K562 (cell line): ENCODE measurements around the gene LAMA2. TPM values are rescaled to one million over a fixed set of nuclear protein-coding genes. Genes with fewer than 3 reads are reported as not detected.

Source experiments
- ATAC-seq: fragments of 200-7000 bp; cut with Tn5 transposase; 3 replicates; pipeline ENCODE4 v1.9.1; 2020; ENCODE audit warnings: moderate library complexity
- BruUV-seq: library from RNA; stranded (reverse); fragments of 400-500 nt; replicated peaks from 2 replicates; lab custom pipeline; 2021; lab: Mats Ljungman, UMichigan
- CTCF ChIA-PET: fragments of 300-600 bp; formaldehyde crosslinking; extraction: SDS; loops from one replicate; lab custom pipeline; 2021; ENCODE audit warnings: low intra/inter-chr PET ratio; lab: Yijun Ruan, JAX
- POLR2A ChIA-PET: fragments of 300-600, 350-650 bp; sonication (Branson Sonifier 250); formaldehyde crosslinking; extraction: SDS; loops from one replicate; lab custom pipeline; 2021; ENCODE audit warnings: antibody characterized with exemption, inconsistent platforms; lab: Yijun Ruan, JAX
- DNase-seq, 4 experiments: peaks; one replicate each; pipeline versions ENCODE4 v3.0.0 to v3.0.0-alpha.2; 2011 to 2018; ENCODE audit warnings: low spot score in 3 of 4, mixed read lengths in 3 of 4; ENCODE audit errors: extremely low read depth in 1 of 4
- FAIRE-seq: peaks from 2 replicates; lab custom pipeline; 2011; peaks lifted over from hg19 to GRCh38; lab: Jason Lieb, UNC
- H2AFZ ChIP-seq: 2 replicates; pipeline ENCODE4 v1.6.0; 2011; ENCODE audit warnings: low read depth, low read length, control low read depth, inconsistent platforms
- H3K27ac ChIP-seq: fragments of 200-600 bp; 3 replicates; pipeline ENCODE4 v1.8.0; 2011; ENCODE audit warnings: low read depth, mild to moderate bottlenecking, control low read depth, inconsistent platforms, low read length, moderate library complexity, mixed read lengths; ENCODE audit errors: extremely low read depth
- H3K27me3 ChIP-seq, 2 experiments: fragments of 300-600 bp in 1 of 2; 2 replicates in 1 of 2; 3 replicates in 1 of 2; pipeline versions ENCODE4 v1.6.0 to v1.8.0; 2011; ENCODE audit warnings: inconsistent platforms in 2 of 2, low read length in 2 of 2, mild to moderate bottlenecking in 1 of 2, mixed read lengths in 1 of 2, moderate library complexity in 1 of 2; ENCODE audit not compliant: control insufficient read depth in 2 of 2, insufficient read depth in 2 of 2
- H3K36me3 ChIP-seq: fragments of 300-600 bp; 3 replicates; pipeline ENCODE4 v1.8.0; 2011; ENCODE audit warnings: mild to moderate bottlenecking, low read length, inconsistent platforms; ENCODE audit not compliant: control insufficient read depth, insufficient read depth
- H3K4me1 ChIP-seq, 2 experiments: fragments of 200-600 bp in 1 of 2; replicated peaks in 1 of 2; 2 replicates in 1 of 2; 3 replicates in 1 of 2; pipeline versions ENCODE4 v1.5.1 to v1.8.0; 2011; ENCODE audit warnings: inconsistent platforms in 2 of 2, low read length in 2 of 2, mild to moderate bottlenecking in 1 of 2, mixed read lengths in 1 of 2, moderate library complexity in 1 of 2; ENCODE audit not compliant: control insufficient read depth in 2 of 2, insufficient read depth in 2 of 2
- H3K4me2 ChIP-seq: 2 replicates; pipeline ENCODE4 v1.6.1; 2011; ENCODE audit warnings: low read length, control low read depth, inconsistent platforms, mixed read lengths; ENCODE audit not compliant: insufficient read depth
- H3K4me3 ChIP-seq: fragments of 200-600 bp; sonication (generic), shearing (Covaris generic); 2 replicates; pipeline ENCODE4 v1.5.1; 2016; ENCODE audit warnings: control low read depth, inconsistent platforms
- H3K79me2 ChIP-seq: fragments of 200-600 bp; 3 replicates; pipeline ENCODE4 v1.8.0; 2011; ENCODE audit warnings: low read length, inconsistent platforms; ENCODE audit not compliant: control insufficient read depth, insufficient read depth
- H3K9ac ChIP-seq, 2 experiments: 2 replicates each; pipeline versions ENCODE4 v1.6.0 to v1.6.1; 2011; ENCODE audit warnings: low read depth in 2 of 2, low read length in 2 of 2, control low read depth in 1 of 2, inconsistent platforms in 1 of 2, mild to moderate bottlenecking in 1 of 2, mixed read lengths in 1 of 2; ENCODE audit not compliant: insufficient read depth in 1 of 2
- H3K9me1 ChIP-seq: one replicate; pipeline ENCODE4 v1.6.0; 2011; ENCODE audit warnings: inconsistent platforms, mild to moderate bottlenecking, low read length, moderate library complexity; ENCODE audit not compliant: control insufficient read depth, insufficient read depth
- H3K9me3 ChIP-seq: replicated peaks from 2 replicates; pipeline ENCODE4 v1.5.1; 2011; ENCODE audit warnings: low read depth, low read length, inconsistent platforms; ENCODE audit not compliant: control insufficient read depth, insufficient read depth
- H4K20me1 ChIP-seq: replicated peaks from 2 replicates; pipeline ENCODE4 v1.6.1; 2011; ENCODE audit warnings: low read length, inconsistent platforms, mixed read lengths; ENCODE audit not compliant: control insufficient read depth, insufficient read depth
- CREM ChIP-seq: IDR thresholded peaks from 2 replicates; pipeline ENCODE4 v1.6.1; 2014; ENCODE audit warnings: antibody characterized with exemption, low read depth
- CTCF ChIP-seq, 3 experiments: IDR thresholded peaks in 2 of 3; conservative IDR thresholded peaks in 1 of 3; 2 replicates each; pipeline ENCODE4 v1.5.1; 2011 to 2012; ENCODE audit warnings: low read length in 3 of 3, mild to moderate bottlenecking in 3 of 3, control low read depth in 2 of 3, improper control_type of control experiment in 1 of 3, inconsistent platforms in 1 of 3, low read depth in 1 of 3, mixed read lengths in 1 of 3, moderate library complexity in 1 of 3; ENCODE audit not compliant: insufficient read depth in 2 of 3
- NCOR1 ChIP-seq: fragments of 450-650 bp; IDR thresholded peaks from 2 replicates; pipeline ENCODE4 v1.6.1; 2016; ENCODE audit warnings: mild to moderate bottlenecking, moderate library complexity
- RBM25 ChIP-seq: fragments of 200-400 bp; formaldehyde crosslinking; IDR thresholded peaks from 2 replicates; pipeline ENCODE4 v1.6.1; 2018; ENCODE audit warnings: low read length, low read depth, moderate library complexity; ENCODE audit not compliant: severe bottlenecking
- SOX6 ChIP-seq: fragments of 450-650 bp; IDR thresholded peaks from 2 replicates; pipeline ENCODE4 v1.6.1; 2014; ENCODE audit warnings: mild to moderate bottlenecking
- STAT5A ChIP-seq: IDR thresholded peaks from 2 replicates; pipeline ENCODE4 v1.6.1; 2012; ENCODE audit warnings: low read length, inconsistent platforms, borderline replicate concordance
- ZNF41 ChIP-seq: fragments of 250-450 bp; sonication (Bioruptor Pico); conservative IDR thresholded peaks from 2 replicates; pipeline ENCODE4 v1.4.0; 2020; ENCODE audit warnings: mild to moderate bottlenecking
- WGBS: fragments of 100-300 bp; shearing (Covaris generic); methylation state at CpG from one replicate; pipeline ENCODE4 v1.1.6; 2016; ENCODE audit warnings: low coverage, mixed read lengths; ENCODE audit not compliant: insufficient coverage; ENCODE audit errors: missing lambda C conversion rate; 5-methylcytosine and 5-hydroxymethylcytosine counted together
- in situ Hi-C: fragments of 300-500 bp; cut with MboI; formaldehyde crosslinking; loops from 4 replicates; pipeline ENCODE4 v1.15.0; 2018; ENCODE audit warnings: inconsistent platforms, mixed read lengths
- intact Hi-C: fragments of 100-400 bp; cut with micrococcal nuclease; formaldehyde crosslinking; loops from 2 replicates; pipeline ENCODE4 v1.14.2; 2022
- polyA plus RNA-seq, 8 experiments: library from polyadenylated mRNA; depleted of rRNA in 4 of 8; stranded (reverse) in 5 of 8; unstranded in 3 of 8; fragments of >200 nt; fragmentation: Nextera tagmentation in 2 of 8; fragmentation: Illumina TruSeq in 1 of 8; extraction: Ambion mirVana in 2 of 8; extraction: Trizol in 1 of 8; gene quantifications; 2 replicates each; pipeline versions ENCODE4 v1.2.1 to v1.2.3, GENCODE V29; 2011 to 2014; ENCODE audit warnings: inconsistent platforms in 1 of 8, missing spikeins in 1 of 8
- total RNA-seq, 7 experiments: library from RNA; depleted of rRNA in 6 of 7; stranded (reverse); fragments of >200 nt in 6 of 7; fragmentation: Illumina TruSeq in 2 of 7; extraction: Trizol in 2 of 7; gene quantifications; 2 replicates each; pipeline versions ENCODE4 v1.2.1 to v1.2.3, GENCODE V29; 2011 to 2021; ENCODE audit warnings: low replicate concordance in 1 of 7

LAMA2 gene
- total and polyA plus RNA-seq, 9 of the 15 experiments (the other 6 are each of a cell fraction or from before 2014, with no cell fraction given) = 0.04 to 1.5 (median 0.36) TPM

GRCh38 chr6:129507846-129508245 lies 624.9 kb downstream of the LAMA2 start (continued):
- peak; percentile 65; the same call in 1 of the 2 replicates for TF ChIP-seq STAT5A
- TF ChIP-seq CREM = 0 out of 2 replicates have a peak, but pooled peaks have one; percentile 32
- TF ChIP-seq NCOR1 = peak; percentile 82
- TF ChIP-seq, all 486 proteins: peak for 46

- H4K20me1 ChIP-seq = no peaks in the 10 kb centered on the region
- no peak overlapping the region for H3K27ac ChIP-seq
- no peaks in the 10 kb centered on the region for H3K9me1 ChIP-seq
- ChIA-PET POLR2A (interaction anchor here (0.6 kb wide), 1 partner anchor 11 kb away, joined by 3 read pairs; no protein-coding TSS in a partner anchor), CTCF (no interaction called here)
- no peak for ATAC-seq
- no TSS peak for BruUV-seq
- H3K4me2 ChIP-seq = no peak overlapping the region
- H3K9me3 ChIP-seq = no peaks in the 10 kb centered on the region
- peak; percentile 39 for TF ChIP-seq RBM25
- TF ChIP-seq SOX6 = peak; percentile 45; the same call in 1 of the 2 replicates
- no peak for TF ChIP-seq ZNF41 (CRISPR knock-in tag)
- TF ChIP-seq CTCF (IDR thresholded peaks at IDR 0.05 in 2 of 3, conservative IDR thresholded peaks at IDR 0.05 in 1 of 3; ENCODE audit: insufficient read depth in 2 of 3, low read depth in 1 of 3, low read length in 3 of 3) = no peak
- in situ Hi-C loops (loop anchor here (10.0 kb wide), 1 partner anchor 256 kb away; no protein-coding TSS in a partner anchor), intact Hi-C loops (no loop called here)
- no peaks in the 10 kb centered on the region for H3K36me3 ChIP-seq
- H3K27me3 ChIP-seq = no peaks in the 10 kb centered on the region
- WGBS = 23% methylated on average over 4 of the region's 4 CpGs
- no peaks in the 10 kb centered on the region for H3K79me2 ChIP-seq
- FAIRE-seq = no peak
- H3K4me3 ChIP-seq = no peak overlapping the region
- no peak overlapping the region for H3K9ac ChIP-seq
- DNase-seq = no peak
- H3K4me1 ChIP-seq = peaks cover 3 to 17% of the 10 kb centered on the region in 2 experiments; a peak in 3 of 5 replicates
- no peak overlapping the region; the same call in 1 of the 2 replicates for H2AFZ ChIP-seq
Observed at GRCh38 chr6:129508477-129509145, 625.7 kb downstream of the LAMA2 start.
